ENCODE measurements around the gene NLN. TPM values are rescaled to one million over a fixed set of nuclear protein-coding genes. Genes with fewer than 3 reads are reported as not detected.
A peak's percentile ranks its signal among the peaks of the same experiment; 100 is the strongest.

The NLN gene
- total and polyA plus RNA-seq, 2 of the 13 experiments (the other 11 are each of a cell fraction or from before 2014, with no cell fraction given) = 11.9 to 36.7 TPM

DNA sequence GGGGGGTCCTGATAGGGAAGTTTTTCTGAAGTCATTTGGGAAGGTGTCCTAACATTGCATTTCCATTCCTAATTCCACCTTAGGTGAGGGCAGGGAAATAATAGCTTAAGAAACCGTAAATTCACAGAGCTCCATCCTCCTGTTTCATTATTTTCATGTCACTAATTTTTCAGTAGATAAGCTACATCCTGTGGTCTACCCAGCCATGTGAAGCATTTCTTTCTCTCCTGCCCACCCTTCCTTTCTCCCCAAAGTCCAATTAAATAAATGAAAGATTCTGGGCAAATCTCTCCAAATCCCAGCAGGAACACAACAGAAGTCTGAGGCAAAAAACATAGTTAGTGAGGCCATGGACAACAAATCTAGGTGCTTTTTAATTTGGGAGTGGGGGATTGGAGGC lies 109.3 kb downstream of the NLN start:
- 94% methylated on average over 1 of the region's 1 CpG for WGBS (ENCODE audit: low lambda C conversion rate)
- H3K79me2 ChIP-seq (ENCODE audit: insufficient read depth, low read length) = no peaks in the 10 kb centered on the region
- H3K4me2 ChIP-seq (ENCODE audit: low read depth, low read length) = no peak overlapping the region
- H4K20me1 ChIP-seq (ENCODE audit: insufficient read depth, low read length) = no peaks in the 10 kb centered on the region
- H3K9ac ChIP-seq (ENCODE audit: insufficient read depth, low read depth, low read length) = no peak overlapping the region
- H3K4me3 ChIP-seq (replicated peaks in 1 of 3; ENCODE audit: insufficient read depth in 1 of 3, low read depth in 2 of 3, low read length in 3 of 3) = no peak overlapping the region
- no peak for ATAC-seq
- BruUV-seq (replicated peaks) = no TSS peak
- ChIA-PET POLR2A (no interaction called here), CTCF (ENCODE audit: low intra/inter-chr PET ratio, low total read pairs) (no interaction called here)
- H3K9me3 ChIP-seq (ENCODE audit: low read length) = no peaks in the 10 kb centered on the region
- no peaks in the 10 kb centered on the region for H3K36me3 ChIP-seq (replicated peaks in 1 of 2; ENCODE audit: control insufficient read depth in 1 of 2, insufficient read depth in 2 of 2, low read length in 2 of 2)
- H3K27me3 ChIP-seq (ENCODE audit: control insufficient read depth in 1 of 2, insufficient read depth in 2 of 2, low read length in 2 of 2) = no peaks in the 10 kb centered on the region
- no peak for DNase-seq (ENCODE audit: low spot score)
- H3K4me1 ChIP-seq (ENCODE audit: insufficient read depth, low read length) = no peaks in the 10 kb centered on the region; the same call in 1 of the 2 replicates
- intact Hi-C loops (cut with micrococcal nuclease; ENCODE audit: unreplicated experiment) (no loop called here), in situ Hi-C loops (cut with HindIII; ENCODE audit: extremely low pct_ligation_motif_present, low pct_unique_long_range_greater_than_20kb) (no loop called here)
- H3K27ac ChIP-seq (ENCODE audit: extremely low read length, insufficient read depth, low read length) = no peak overlapping the region
- H2AFZ ChIP-seq (ENCODE audit: low read length) = no peak overlapping the region
- TF ChIP-seq ZBTB26 (CRISPR knock-in tag; IDR thresholded peaks at IDR 0.05; ENCODE audit: borderline replicate concordance) (no peak), RELA (CRISPR knock-in tag; IDR thresholded peaks at IDR 0.05) (no peak)
- FAIRE-seq = no peak

DNA sequence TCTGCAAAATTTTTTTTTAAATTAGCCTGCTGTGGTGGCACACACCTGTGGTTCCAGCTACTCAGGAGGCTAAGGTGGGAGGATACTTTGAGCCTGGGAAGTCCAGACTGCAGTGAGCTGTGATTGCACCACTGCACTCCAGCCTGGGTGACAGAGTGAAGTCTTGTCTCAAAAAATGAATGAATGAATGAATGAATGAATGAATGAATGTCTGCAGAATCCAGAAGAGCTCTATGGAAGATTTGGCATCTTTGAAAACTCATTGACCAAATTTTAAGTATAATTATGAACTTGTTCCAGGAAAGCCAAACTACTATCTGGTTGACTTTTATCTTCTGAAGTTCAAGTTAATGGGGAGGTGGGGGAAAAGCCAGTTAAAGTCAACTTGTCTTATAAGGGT lies 110.1 kb downstream of the NLN start:
- Histone ChIP-seq H3K4me2 (ENCODE audit: low read depth, low read length) (no peak overlapping the region), H4K20me1 (ENCODE audit: insufficient read depth, low read length) (no peaks in the 10 kb centered on the region), H3K27me3 (ENCODE audit: control insufficient read depth in 1 of 2, insufficient read depth in 2 of 2, low read length in 2 of 2) (no peaks in the 10 kb centered on the region), H3K9me3 (ENCODE audit: low read length) (no peaks in the 10 kb centered on the region), H3K27ac (ENCODE audit: extremely low read length, insufficient read depth, low read length) (no peak overlapping the region), H3K4me1 (ENCODE audit: insufficient read depth, low read length) (no peaks in the 10 kb centered on the region; the same call in 1 of the 2 replicates), H3K36me3 (replicated peaks in 1 of 2; ENCODE audit: control insufficient read depth in 1 of 2, insufficient read depth in 2 of 2, low read length in 2 of 2) (no peaks in the 10 kb centered on the region), H3K9ac (ENCODE audit: insufficient read depth, low read depth, low read length) (no peak overlapping the region), H3K4me3 (replicated peaks in 1 of 3; ENCODE audit: insufficient read depth in 1 of 3, low read depth in 2 of 3, low read length in 3 of 3) (no peak overlapping the region), H3K79me2 (ENCODE audit: insufficient read depth, low read length) (no peaks in the 10 kb centered on the region), H2AFZ (ENCODE audit: low read length) (no peak overlapping the region)
- TF ChIP-seq ZBTB14 (CRISPR knock-in tag; IDR thresholded peaks at IDR 0.05) (no peak), ZIK1 (CRISPR knock-in tag; IDR thresholded peaks at IDR 0.05; ENCODE audit: borderline replicate concordance, low read depth) (no peak), ZNF24 (IDR thresholded peaks at IDR 0.05) (0 out of 2 replicates have a peak, but pooled peaks have one; percentile 29), ZNF850 (CRISPR knock-in tag; conservative IDR thresholded peaks at IDR 0.05) (no peak)
- BruUV-seq (replicated peaks) = no TSS peak
- CTCF ChIA-PET (ENCODE audit: low intra/inter-chr PET ratio, low total read pairs) = no interaction called here
- no peak for FAIRE-seq
- DNase-seq (ENCODE audit: low spot score) = no peak
- in situ Hi-C loops (cut with HindIII; ENCODE audit: extremely low pct_ligation_motif_present, low pct_unique_long_range_greater_than_20kb) = no loop called here
- POLR2A ChIA-PET = no interaction called here
- intact Hi-C loops (cut with micrococcal nuclease; ENCODE audit: unreplicated experiment) = no loop called here
- ATAC-seq = no peak

Data from HepG2 (cell line).